ENCODE results near the gene EFCAB6. TPM values are rescaled to one million over a fixed set of nuclear protein-coding genes. Genes with fewer than 3 reads are reported as not detected.

Gene EFCAB6
- total and polyA plus RNA-seq, 9 of the 15 experiments (the other 6 are each of a cell fraction or from before 2014, with no cell fraction given): 0.06 TPM; not detected in 8

DNA sequence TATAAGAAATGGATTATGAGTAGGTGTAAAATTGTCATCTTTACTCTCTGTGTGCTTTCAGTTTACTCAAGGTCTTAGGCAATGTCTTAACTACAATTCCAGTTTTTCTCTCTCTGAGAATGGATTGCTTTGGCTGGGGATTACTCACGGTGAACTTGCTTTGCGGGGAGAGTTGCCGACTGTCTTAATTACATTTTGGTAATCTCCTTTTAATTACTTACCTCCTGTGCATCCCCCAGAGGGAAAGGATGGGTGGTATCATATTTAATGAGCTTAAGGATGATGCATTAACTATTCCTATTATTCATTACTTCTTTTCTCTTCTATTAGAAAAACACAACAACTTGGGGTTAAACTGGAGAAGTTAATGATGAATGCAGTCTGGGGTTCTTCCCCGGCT lies 240.9 kb downstream of the EFCAB6 start:
- intact Hi-C loops (cut with micrococcal nuclease): no loop called here
- 0% methylated on average over 4 of the region's 4 CpGs for WGBS (ENCODE audit: insufficient coverage, low coverage, missing lambda C conversion rate)
- CTCF ChIA-PET (ENCODE audit: low intra/inter-chr PET ratio): no interaction called here
- Histone ChIP-seq H3K9me3 (replicated peaks; ENCODE audit: control insufficient read depth, insufficient read depth, low read depth, low read length) (no peaks in the 10 kb centered on the region), H4K20me1 (replicated peaks; ENCODE audit: control insufficient read depth, insufficient read depth, low read length) (no peaks in the 10 kb centered on the region), H3K79me2 (ENCODE audit: control insufficient read depth, insufficient read depth, low read length) (no peaks in the 10 kb centered on the region), H3K36me3 (ENCODE audit: control insufficient read depth, insufficient read depth, low read length) (no peaks in the 10 kb centered on the region), H3K9ac (ENCODE audit: insufficient read depth in 1 of 2, low read depth in 2 of 2, low read length in 2 of 2) (no peak overlapping the region), H3K9me1 (ENCODE audit: control insufficient read depth, insufficient read depth, low read length) (no peaks in the 10 kb centered on the region), H3K27me3 (ENCODE audit: control insufficient read depth in 2 of 2, insufficient read depth in 2 of 2, low read length in 2 of 2) (peaks cover 7 to 20% of the 10 kb centered on the region in 2 experiments; a peak in 3 of 5 replicates), H3K4me1 (replicated peaks in 1 of 2; ENCODE audit: control insufficient read depth in 2 of 2, insufficient read depth in 2 of 2, low read length in 2 of 2) (no peaks in the 10 kb centered on the region), H3K4me2 (ENCODE audit: insufficient read depth, low read length) (no peak overlapping the region), H3K4me3 (no peak overlapping the region), H2AFZ (ENCODE audit: low read depth, low read length) (no peak overlapping the region), H3K27ac (ENCODE audit: extremely low read depth, low read depth, low read length) (no peak overlapping the region)
- no peak for ATAC-seq
- BruUV-seq (replicated peaks): no TSS peak
- in situ Hi-C loops (cut with MboI): no loop called here
- FAIRE-seq: no peak
- DNase-seq (ENCODE audit: extremely low read depth in 1 of 4, low spot score in 3 of 4): no peak
- POLR2A ChIA-PET: no interaction called here
- TF ChIP-seq TAL1 (IDR thresholded peaks at IDR 0.05): no peak
- TF ChIP-seq BCL6 (CRISPR knock-in tag; IDR thresholded peaks at IDR 0.05): no peak
- TF ChIP-seq, protein P1, sequence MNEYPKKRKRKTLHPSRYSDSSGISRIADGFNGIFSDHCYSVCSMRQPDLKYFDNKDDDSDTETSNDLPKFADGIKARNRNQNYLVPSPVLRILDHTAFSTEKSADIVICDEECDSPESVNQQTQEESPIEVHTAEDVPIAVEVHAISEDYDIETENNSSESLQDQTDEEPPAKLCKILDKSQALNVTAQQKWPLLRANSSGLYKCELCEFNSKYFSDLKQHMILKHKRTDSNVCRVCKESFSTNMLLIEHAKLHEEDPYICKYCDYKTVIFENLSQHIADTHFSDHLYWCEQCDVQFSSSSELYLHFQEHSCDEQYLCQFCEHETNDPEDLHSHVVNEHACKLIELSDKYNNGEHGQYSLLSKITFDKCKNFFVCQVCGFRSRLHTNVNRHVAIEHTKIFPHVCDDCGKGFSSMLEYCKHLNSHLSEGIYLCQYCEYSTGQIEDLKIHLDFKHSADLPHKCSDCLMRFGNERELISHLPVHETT (CRISPR knock-in tag; conservative IDR thresholded peaks at IDR 0.05 in 1 of 2, IDR thresholded peaks at IDR 0.05 in 1 of 2): no peak
- no peak for TF ChIP-seq ZNF23 (CRISPR knock-in tag; IDR thresholded peaks at IDR 0.05)
- TF ChIP-seq SRSF3 (IDR thresholded peaks at IDR 0.05; ENCODE audit: insufficient read depth, low read length): no peak
- no peak for TF ChIP-seq ZNF212 (CRISPR knock-in tag; IDR thresholded peaks at IDR 0.05)
- TF ChIP-seq, protein P2, sequence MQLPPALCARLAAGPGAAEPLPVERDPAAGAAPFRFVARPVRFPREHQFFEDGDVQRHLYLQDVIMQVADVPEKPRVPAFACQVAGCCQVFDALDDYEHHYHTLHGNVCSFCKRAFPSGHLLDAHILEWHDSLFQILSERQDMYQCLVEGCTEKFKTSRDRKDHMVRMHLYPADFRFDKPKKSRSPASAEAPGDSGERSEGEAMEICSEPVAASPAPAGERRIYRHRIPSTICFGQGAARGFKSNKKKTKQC (CRISPR knock-in tag; IDR thresholded peaks at IDR 0.05): no peak
- no peak for TF ChIP-seq POLR2AphosphoS5 (IDR thresholded peaks at IDR 0.05; ENCODE audit: control insufficient read depth, insufficient read depth, low read depth, low read length)
- TF ChIP-seq ZNF121 (CRISPR knock-in tag; conservative IDR thresholded peaks at IDR 0.05): no peak
- no peak for TF ChIP-seq ZSCAN32 (CRISPR knock-in tag; IDR thresholded peaks at IDR 0.05)
- TF ChIP-seq, protein P3, sequence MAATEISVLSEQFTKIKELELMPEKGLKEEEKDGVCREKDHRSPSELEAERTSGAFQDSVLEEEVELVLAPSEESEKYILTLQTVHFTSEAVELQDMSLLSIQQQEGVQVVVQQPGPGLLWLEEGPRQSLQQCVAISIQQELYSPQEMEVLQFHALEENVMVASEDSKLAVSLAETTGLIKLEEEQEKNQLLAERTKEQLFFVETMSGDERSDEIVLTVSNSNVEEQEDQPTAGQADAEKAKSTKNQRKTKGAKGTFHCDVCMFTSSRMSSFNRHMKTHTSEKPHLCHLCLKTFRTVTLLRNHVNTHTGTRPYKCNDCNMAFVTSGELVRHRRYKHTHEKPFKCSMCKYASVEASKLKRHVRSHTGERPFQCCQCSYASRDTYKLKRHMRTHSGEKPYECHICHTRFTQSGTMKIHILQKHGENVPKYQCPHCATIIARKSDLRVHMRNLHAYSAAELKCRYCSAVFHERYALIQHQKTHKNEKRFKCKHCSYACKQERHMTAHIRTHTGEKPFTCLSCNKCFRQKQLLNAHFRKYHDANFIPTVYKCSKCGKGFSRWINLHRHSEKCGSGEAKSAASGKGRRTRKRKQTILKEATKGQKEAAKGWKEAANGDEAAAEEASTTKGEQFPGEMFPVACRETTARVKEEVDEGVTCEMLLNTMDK (IDR thresholded peaks at IDR 0.05; ENCODE audit: borderline replicate concordance, insufficient read depth, low read depth, low read length, poor library complexity, severe bottlenecking): no peak
- no peak for TF ChIP-seq MBD2 (IDR thresholded peaks at IDR 0.05; ENCODE audit: borderline replicate concordance, low read depth)
- no peak for TF ChIP-seq SRF (CRISPR knock-in tag; IDR thresholded peaks at IDR 0.05)
- TF ChIP-seq ZNF707 (CRISPR knock-in tag; conservative IDR thresholded peaks at IDR 0.05): no peak
- TF ChIP-seq ZNF3 (CRISPR knock-in tag; IDR thresholded peaks at IDR 0.05): no peak
- no peak for TF ChIP-seq ZSCAN29 (IDR thresholded peaks at IDR 0.05)
- TF ChIP-seq CBX8 (IDR thresholded peaks at IDR 0.05; ENCODE audit: borderline replicate concordance, extremely low read depth, low read depth, low read length, poor library complexity, severe bottlenecking): no peak

Measured in K562 (cell line).